Measurements from ENCODE around the gene KRTAP22-1. TPM values are rescaled to one million over a fixed set of nuclear protein-coding genes. Genes with fewer than 3 reads are reported as not detected.

Gene KRTAP22-1
- total and polyA plus RNA-seq, 2 of the 8 experiments (the other 6 are each of a cell fraction or from before 2014, with no cell fraction given): not detected

GRCh38 chr21:30567617-30568016 is 33.3 kb upstream of the KRTAP22-1 start:
- Histone ChIP-seq H3K36me3 (ENCODE audit: control insufficient read depth in 2 of 4, insufficient read depth in 4 of 4, low read length in 3 of 4) (no peaks in the 10 kb centered on the region), H3K18ac (ENCODE audit: extremely low read depth, low read length) (no peak overlapping the region), H4K5ac (ENCODE audit: insufficient read length, low read depth, low read length) (no peak overlapping the region), H3K14ac (ENCODE audit: insufficient read length) (no peak overlapping the region), H2BK5ac (ENCODE audit: low read depth, low read length) (no peak overlapping the region), H2AFZ (ENCODE audit: low read length) (no peak overlapping the region), H4K20me1 (replicated peaks in 1 of 2; ENCODE audit: control insufficient read depth in 1 of 2, insufficient read depth in 2 of 2, low read length in 2 of 2) (no peaks in the 10 kb centered on the region), H2AK5ac (ENCODE audit: low read depth, low read length) (no peak overlapping the region), H3K4ac (replicated peaks; ENCODE audit: insufficient read length, low read depth, low read length) (no peak overlapping the region), H4K8ac (ENCODE audit: extremely low read depth, insufficient read depth, low read length) (no peak overlapping the region), H2BK12ac (ENCODE audit: low read depth, low read length) (no peak overlapping the region), H3K27ac (ENCODE audit: low read depth, low read length) (no peak overlapping the region), H3K27me3 (replicated peaks in 1 of 4; ENCODE audit: control insufficient read depth in 3 of 4, extremely low read depth in 1 of 4, insufficient read depth in 3 of 4, low read length in 3 of 4) (no peaks in the 10 kb centered on the region), H3K56ac (replicated peaks; ENCODE audit: insufficient read length, low read depth, low read length) (no peak overlapping the region), H3K9ac (replicated peaks in 1 of 4; ENCODE audit: extremely low read depth in 1 of 4, low read depth in 3 of 4, low read length in 3 of 4) (no peak overlapping the region), H3K4me3 (ENCODE audit: extremely low read depth in 1 of 4, insufficient read depth in 2 of 4, low read depth in 3 of 4, low read length in 4 of 4) (no peak overlapping the region), H3K23me2 (ENCODE audit: low read depth, low read length) (no peaks in the 10 kb centered on the region), H2BK20ac (ENCODE audit: low read length) (no peak overlapping the region), H3K79me1 (ENCODE audit: low read depth, low read length) (no peaks in the 10 kb centered on the region), H3K9me3 (ENCODE audit: insufficient read depth in 2 of 2, low read depth in 1 of 2, low read length in 1 of 2) (no peaks in the 10 kb centered on the region), H4K91ac (replicated peaks; ENCODE audit: insufficient read length, low read length) (no peak overlapping the region), H2BK15ac (ENCODE audit: low read length) (no peak overlapping the region), H3K23ac (ENCODE audit: insufficient read length) (no peak overlapping the region), H3K4me1 (replicated peaks in 1 of 4; ENCODE audit: control insufficient read depth in 3 of 4, insufficient read depth in 4 of 4, low read length in 3 of 4) (no peaks in the 10 kb centered on the region), H2BK120ac (replicated peaks; ENCODE audit: low read depth, low read length) (no peak overlapping the region), H3K79me2 (ENCODE audit: control insufficient read depth in 1 of 2, insufficient read depth in 2 of 2, low read length in 2 of 2) (no peaks in the 10 kb centered on the region), H3K4me2 (ENCODE audit: insufficient read depth in 1 of 2, low read depth in 2 of 2, low read length in 2 of 2) (no peak overlapping the region)
- FAIRE-seq: no peak
- ChIA-PET CTCF (ENCODE audit: partially characterized antibody) (interaction anchor here (2.0 kb wide), 1 partner anchor 9 kb away, joined by 5 read pairs; no protein-coding TSS in a partner anchor), POLR2A (ENCODE audit: partially characterized antibody) (no interaction called here)
- no peak for DNase-seq (ENCODE audit: low read depth in 1 of 2, low spot score in 2 of 2)
- TF ChIP-seq CBX8 (IDR thresholded peaks at IDR 0.05; ENCODE audit: borderline replicate concordance, low read depth, low read length) (no peak), RXRA (IDR thresholded peaks at IDR 0.05; ENCODE audit: insufficient read depth, low read depth, low read length) (no peak), SP4 (IDR thresholded peaks at IDR 0.05; ENCODE audit: low read length) (no peak), E2F6 (IDR thresholded peaks at IDR 0.05) (no peak), POU5F1 (IDR thresholded peaks at IDR 0.05; ENCODE audit: low read depth, low read length) (no peak), NRF1 (IDR thresholded peaks at IDR 0.05; ENCODE audit: low read depth, low read length) (no peak), YY1 (IDR thresholded peaks at IDR 0.05; ENCODE audit: low read depth, low read length) (no peak), ATF2 (IDR thresholded peaks at IDR 0.05; ENCODE audit: low read length) (no peak), MAX (IDR thresholded peaks at IDR 0.05) (no peak), RFX5 (IDR thresholded peaks at IDR 0.05; ENCODE audit: borderline replicate concordance, low read depth, low read length) (no peak), SAP30 (IDR thresholded peaks at IDR 0.05; ENCODE audit: insufficient read depth, insufficient replicate concordance, low read length) (no peak), SIN3A (conservative IDR thresholded peaks at IDR 0.05 in 1 of 2, IDR thresholded peaks at IDR 0.05 in 1 of 2; ENCODE audit: low read depth in 1 of 2, low read length in 2 of 2) (no peak), GTF2F1 (IDR thresholded peaks at IDR 0.05; ENCODE audit: borderline replicate concordance, low read depth, low read length) (no peak)

Measured in H1 (cell line).